ENCODE data around the gene CEP112.
"Not testable (repeated sequence)": the region's sequence is repeated elsewhere in the genome, so short reads cannot be mapped to it uniquely, and the experiment has no call there.

DNA sequence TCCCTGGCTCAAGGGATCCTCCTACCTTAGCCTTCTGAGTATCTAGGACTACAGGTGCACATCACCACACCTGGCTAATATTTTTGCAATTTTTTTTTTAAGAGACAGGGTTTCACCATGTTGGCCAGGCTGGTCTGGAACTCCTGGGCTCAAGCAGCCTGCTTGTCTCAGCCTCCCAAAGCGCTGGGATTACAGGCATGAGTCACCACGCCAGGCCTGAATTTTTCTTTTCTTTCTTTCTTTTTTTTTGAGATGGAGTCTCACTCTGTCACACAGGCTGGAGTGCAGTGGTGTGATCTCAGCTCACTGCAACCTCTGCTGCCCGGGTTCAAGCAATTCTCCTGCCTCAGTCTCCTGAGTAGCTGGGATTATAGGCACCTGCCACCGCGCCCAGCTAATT, 510.2 kb downstream of the CEP112 start:
- TF ChIP-seq, protein P1, sequence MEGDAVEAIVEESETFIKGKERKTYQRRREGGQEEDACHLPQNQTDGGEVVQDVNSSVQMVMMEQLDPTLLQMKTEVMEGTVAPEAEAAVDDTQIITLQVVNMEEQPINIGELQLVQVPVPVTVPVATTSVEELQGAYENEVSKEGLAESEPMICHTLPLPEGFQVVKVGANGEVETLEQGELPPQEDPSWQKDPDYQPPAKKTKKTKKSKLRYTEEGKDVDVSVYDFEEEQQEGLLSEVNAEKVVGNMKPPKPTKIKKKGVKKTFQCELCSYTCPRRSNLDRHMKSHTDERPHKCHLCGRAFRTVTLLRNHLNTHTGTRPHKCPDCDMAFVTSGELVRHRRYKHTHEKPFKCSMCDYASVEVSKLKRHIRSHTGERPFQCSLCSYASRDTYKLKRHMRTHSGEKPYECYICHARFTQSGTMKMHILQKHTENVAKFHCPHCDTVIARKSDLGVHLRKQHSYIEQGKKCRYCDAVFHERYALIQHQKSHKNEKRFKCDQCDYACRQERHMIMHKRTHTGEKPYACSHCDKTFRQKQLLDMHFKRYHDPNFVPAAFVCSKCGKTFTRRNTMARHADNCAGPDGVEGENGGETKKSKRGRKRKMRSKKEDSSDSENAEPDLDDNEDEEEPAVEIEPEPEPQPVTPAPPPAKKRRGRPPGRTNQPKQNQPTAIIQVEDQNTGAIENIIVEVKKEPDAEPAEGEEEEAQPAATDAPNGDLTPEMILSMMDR (conservative IDR thresholded peaks at IDR 0.05 in 1 of 2, IDR thresholded peaks at IDR 0.05 in 1 of 2; ENCODE audit: low read depth in 1 of 2, low read length in 2 of 2) = not testable (repeated sequence)
- TF ChIP-seq EZH2 (IDR thresholded peaks at IDR 0.05; ENCODE audit: low read length, missing control alignments) = not testable (repeated sequence)

All from fibroblast of lung (primary cell).